Activated CD8-positive, alpha-beta memory T cell treated with anti-CD3 and anti-CD28 coated beads for 36 hours (primary cell): ENCODE data around the gene APOL2. TPM values are rescaled to one million over a fixed set of nuclear protein-coding genes. Genes with fewer than 3 reads are reported as not detected.

Experiments used
- CTCF ChIA-PET: fragments of 350-600 bp; sonication (Branson Sonifier 250); formaldehyde crosslinking; loops from one replicate; lab custom pipeline; 2021; ENCODE audit warnings: antibody characterized with exemption; lab: Charles Lee
- POLR2A ChIA-PET: fragments of 350-600 bp; sonication (Branson Sonifier 250); formaldehyde crosslinking; loops from one replicate; lab custom pipeline; 2021; ENCODE audit warnings: antibody characterized with exemption; lab: Charles Lee
- total RNA-seq, 2 experiments: library from RNA; stranded (reverse); gene quantifications; one replicate each; pipeline ENCODE4 v1.2.3, GENCODE V29; 2021

Gene APOL2
- total RNA-seq, 2 experiments from 2014 or later: 60.2 to 61.2 TPM

- ChIA-PET CTCF (interaction anchor here (0.9 to 2.8 kb wide), 2 partner anchors 11 to 12 kb away, joined by 6 to 10 read pairs; partner anchors contain the start of gene APOL2), POLR2A (interaction anchor here (0.7 kb wide), 1 partner anchor 27 kb away, joined by 7 read pairs; no protein-coding TSS in a partner anchor)
Observed at GRCh38 chr22:36250292-36250960, 11.1 kb upstream of the APOL2 start.

- ChIA-PET CTCF (interaction anchor here (2.8 kb wide), 1 partner anchor 9 kb away, joined by 10 read pairs; the partner anchor contains the start of gene APOL2), POLR2A (no interaction called here)
Observed at GRCh38 chr22:36249160-36249559, 9.8 kb upstream of the APOL2 start.

GRCh38 chr22:36247955-36248354 lies 8.6 kb upstream of the APOL2 start:
- POLR2A ChIA-PET: no interaction called here
- CTCF ChIA-PET: interaction anchor here (2.8 kb wide), 1 partner anchor 8 kb away, joined by 10 read pairs; the partner anchor contains the start of gene APOL2

- ChIA-PET POLR2A (no interaction called here), CTCF (no interaction called here)
Observed at GRCh38 chr22:36246718-36247117, 7.4 kb upstream of the APOL2 start.

- POLR2A ChIA-PET: no interaction called here
- CTCF ChIA-PET: no interaction called here
Observed at GRCh38 chr22:36245805-36246356, 6.6 kb upstream of the APOL2 start.

- POLR2A ChIA-PET: no interaction called here
- CTCF ChIA-PET: interaction anchor here (1.2 kb wide), 1 partner anchor 8 kb away, joined by 3 read pairs; the partner anchor contains the start of gene APOL1
Observed at GRCh38 chr22:36244522-36245391, 5.4 kb upstream of the APOL2 start.

- POLR2A ChIA-PET: no interaction called here
- CTCF ChIA-PET: interaction anchor here (1.2 kb wide), 1 partner anchor 9 kb away, joined by 3 read pairs; the partner anchor contains the start of gene APOL1
Observed at GRCh38 chr22:36243986-36244385, 4.7 kb upstream of the APOL2 start.

GRCh38 chr22:36239150-36239400 lies 252 bp downstream of the APOL2 start:
- POLR2A ChIA-PET: interaction anchor here (0.6 to 0.8 kb wide), 2 partner anchors 12 to 13 kb away, joined by 3 to 7 read pairs; partner anchors contain the start of gene APOL1
- CTCF ChIA-PET: interaction anchor here (1.1 to 4.1 kb wide), 7 partner anchors 10 to 48 kb away, joined by 3 to 24 read pairs (median 5); partner anchors contain the start of gene APOL1

- ChIA-PET CTCF (interaction anchor here (0.8 to 4.1 kb wide), 11 partner anchors 10 to 78 kb away, joined by 3 to 24 read pairs (median 5); partner anchors contain the start of genes APOL1 and APOL3), POLR2A (interaction anchor here (0.6 to 0.8 kb wide), 2 partner anchors 14 to 93 kb away, joined by 3 read pairs; partner anchors contain the start of gene APOL1)
Observed at GRCh38 chr22:36238373-36239149, 766 bp downstream of the APOL2 start.

GRCh38 chr22:36237462-36238372 lies 1.6 kb downstream of the APOL2 start:
- CTCF ChIA-PET: interaction anchor here (0.8 to 4.1 kb wide), 6 partner anchors 10 to 77 kb away, joined by 3 to 24 read pairs (median 5); partner anchors contain the start of genes APOL1 and APOL3
- POLR2A ChIA-PET: interaction anchor here (0.6 to 1.3 kb wide), 2 partner anchors 41 to 94 kb away, joined by 3 read pairs; no protein-coding TSS in a partner anchor

GRCh38 chr22:36236388-36237319 lies 2.7 kb downstream of the APOL2 start:
- ChIA-PET CTCF (interaction anchor here (0.7 to 4.1 kb wide), 5 partner anchors 10 to 49 kb away, joined by 3 to 24 read pairs (median 4); partner anchors contain the start of gene APOL1), POLR2A (interaction anchor here (1.3 kb wide), 1 partner anchor 42 kb away, joined by 3 read pairs; no protein-coding TSS in a partner anchor)

- CTCF ChIA-PET: interaction anchor here (0.9 to 1.3 kb wide), 2 partner anchors 9 to 50 kb away, joined by 4 read pairs; no protein-coding TSS in a partner anchor
- POLR2A ChIA-PET: interaction anchor here (0.6 kb wide), 1 partner anchor 41 kb away, joined by 3 read pairs; no protein-coding TSS in a partner anchor
Observed at GRCh38 chr22:36235585-36235984, 3.7 kb downstream of the APOL2 start.

- POLR2A ChIA-PET: interaction anchor here (0.6 kb wide), 1 partner anchor 42 kb away, joined by 3 read pairs; no protein-coding TSS in a partner anchor
- CTCF ChIA-PET: interaction anchor here (0.9 kb wide), 1 partner anchor 51 kb away, joined by 4 read pairs; no protein-coding TSS in a partner anchor
Observed at GRCh38 chr22:36234919-36235318, 4.4 kb downstream of the APOL2 start.

- CTCF ChIA-PET: interaction anchor here (1.0 kb wide), 1 partner anchor 67 kb away, joined by 3 read pairs; no protein-coding TSS in a partner anchor
- POLR2A ChIA-PET: no interaction called here
Observed at GRCh38 chr22:36234213-36234612, 5.1 kb downstream of the APOL2 start.

- ChIA-PET CTCF (interaction anchor here (1.0 kb wide), 1 partner anchor 67 kb away, joined by 3 read pairs; no protein-coding TSS in a partner anchor), POLR2A (no interaction called here)
Observed at GRCh38 chr22:36233796-36234195, 5.5 kb downstream of the APOL2 start.
